Activated CD8-positive, alpha-beta memory T cell treated with anti-CD3 and anti-CD28 coated beads for 4 hours (primary cell): ENCODE data around the gene HNRNPC.
"Not testable (repeated sequence)": the region's sequence is repeated elsewhere in the genome, so short reads cannot be mapped to it uniquely, and the experiment has no call there.

Source experiments
- DNase-seq, 2 donors: peaks; one replicate each; pipeline ENCODE4 v3.0.0-alpha.2; 2020; ENCODE audit warnings: low read depth in 2 of 2

Gene HNRNPC

GRCh38 chr14:21269252-21270046 lies at the start of gene HNRNPC:
Gene HNRNPC (minus strand): TSS chr14:21269442. CDS start chr14:21234193, 35,249 bp downstream.
- DNase-seq: peak; percentile 100

DNA sequence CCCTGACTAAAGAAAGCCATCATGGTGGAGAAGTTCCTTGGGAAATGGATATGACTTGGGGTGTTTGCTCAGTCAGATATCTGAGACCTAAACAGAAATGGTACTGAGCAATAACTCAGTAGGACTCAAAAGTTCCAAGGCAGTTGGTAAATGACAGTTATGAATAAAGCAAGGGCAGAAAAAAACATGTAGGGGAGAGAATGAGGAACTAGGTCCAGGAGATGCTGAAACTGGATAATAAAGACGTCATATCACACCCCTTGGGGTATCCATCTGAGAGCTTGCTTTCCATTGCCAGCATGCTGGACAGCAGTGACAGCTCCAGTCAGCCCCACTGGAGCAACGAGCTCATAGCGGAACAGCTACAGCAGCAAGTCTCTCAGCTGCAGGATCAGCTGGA lies 48.2 kb upstream of the HNRNPC start:
- DNase-seq: no peak

DNA sequence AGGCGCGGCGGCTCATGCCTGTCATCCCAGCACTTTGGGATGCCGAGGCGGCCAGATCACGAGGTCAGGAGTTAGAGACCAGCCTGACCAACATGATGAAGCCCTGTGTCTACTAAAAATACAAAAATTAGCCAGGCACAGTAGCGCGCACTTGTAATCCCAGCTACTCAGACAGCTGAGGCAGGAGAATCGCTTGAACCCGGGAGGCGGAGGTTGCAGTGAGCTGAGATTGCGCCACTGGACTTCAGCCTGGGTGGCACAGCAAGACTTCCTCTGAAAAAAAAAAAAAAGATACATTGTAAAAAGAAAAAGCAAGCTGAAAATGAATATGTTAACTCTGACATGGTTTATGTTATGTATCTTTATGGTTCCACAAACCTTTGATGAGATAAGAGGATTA lies 44.3 kb upstream of the HNRNPC start:
- no peak for DNase-seq

GRCh38 chr14:21311614-21312013 lies 42.4 kb upstream of the HNRNPC start:
- DNase-seq: no peak

- DNase-seq: no peak
These were observed 40.7 kb upstream of the HNRNPC start for GRCh38 chr14:21309956-21310355.

- DNase-seq: no peak
These were observed 40.0 kb upstream of the HNRNPC start for GRCh38 chr14:21309238-21309636.

DNA sequence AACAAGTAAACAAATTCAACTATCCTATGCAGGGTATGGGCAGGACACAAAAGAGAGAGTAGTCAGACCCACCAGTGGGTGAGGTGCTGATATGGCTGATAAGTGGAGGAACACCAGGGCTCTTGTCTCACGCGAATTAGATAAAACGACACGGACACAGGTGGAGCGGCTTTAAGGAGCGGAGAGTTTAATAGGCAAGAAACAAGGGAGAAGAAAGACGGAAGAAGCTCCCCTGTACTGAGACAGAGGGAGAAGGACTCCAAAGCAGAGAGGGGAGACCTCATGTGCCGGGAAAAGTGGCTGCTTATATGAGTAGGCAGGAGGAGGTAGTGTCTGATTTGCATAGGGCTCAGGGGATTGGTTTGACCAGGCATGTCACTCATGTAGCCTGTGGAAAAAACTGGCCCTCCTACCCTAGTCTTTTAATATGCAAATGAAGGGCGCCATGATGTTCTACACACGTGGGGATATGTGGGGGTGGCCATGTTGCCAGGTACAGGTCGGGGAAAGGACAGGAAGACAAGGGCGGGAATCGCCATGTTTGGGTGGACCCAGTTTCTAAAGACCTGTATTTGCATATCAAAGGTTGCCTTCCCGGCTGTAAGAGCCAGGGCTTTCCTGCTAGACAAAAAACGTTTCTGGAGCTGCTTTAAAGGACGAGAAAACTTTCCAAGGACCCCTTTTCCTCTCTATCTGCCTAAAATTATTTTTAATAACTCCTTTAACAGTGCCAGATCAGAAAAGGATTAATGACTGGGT lies 39.4 kb upstream of the HNRNPC start:
- peak; percentile 57 to 67 for DNase-seq

- DNase-seq: no peak
These were observed 38.9 kb upstream of the HNRNPC start for GRCh38 chr14:21308132-21308478.

- DNase-seq: no peak
These were observed 38.4 kb upstream of the HNRNPC start for GRCh38 chr14:21307637-21308036.

DNA sequence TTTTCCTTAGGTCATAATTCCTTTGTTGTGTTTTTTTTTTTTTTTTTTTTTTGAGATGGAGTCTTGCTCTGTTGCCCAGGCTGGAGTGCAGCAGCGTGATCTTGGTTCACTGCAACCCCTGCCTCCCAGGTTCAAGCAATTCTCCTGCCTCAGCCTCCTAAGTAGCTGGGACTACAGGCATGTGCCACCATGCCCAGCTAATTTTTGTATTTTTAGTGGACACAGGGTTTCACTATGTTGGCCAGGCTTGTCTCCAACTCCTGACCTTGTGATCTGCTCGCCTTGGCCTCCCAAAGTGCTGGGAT lies 33.5 kb upstream of the HNRNPC start:
- DNase-seq: not testable (repeated sequence)

DNA sequence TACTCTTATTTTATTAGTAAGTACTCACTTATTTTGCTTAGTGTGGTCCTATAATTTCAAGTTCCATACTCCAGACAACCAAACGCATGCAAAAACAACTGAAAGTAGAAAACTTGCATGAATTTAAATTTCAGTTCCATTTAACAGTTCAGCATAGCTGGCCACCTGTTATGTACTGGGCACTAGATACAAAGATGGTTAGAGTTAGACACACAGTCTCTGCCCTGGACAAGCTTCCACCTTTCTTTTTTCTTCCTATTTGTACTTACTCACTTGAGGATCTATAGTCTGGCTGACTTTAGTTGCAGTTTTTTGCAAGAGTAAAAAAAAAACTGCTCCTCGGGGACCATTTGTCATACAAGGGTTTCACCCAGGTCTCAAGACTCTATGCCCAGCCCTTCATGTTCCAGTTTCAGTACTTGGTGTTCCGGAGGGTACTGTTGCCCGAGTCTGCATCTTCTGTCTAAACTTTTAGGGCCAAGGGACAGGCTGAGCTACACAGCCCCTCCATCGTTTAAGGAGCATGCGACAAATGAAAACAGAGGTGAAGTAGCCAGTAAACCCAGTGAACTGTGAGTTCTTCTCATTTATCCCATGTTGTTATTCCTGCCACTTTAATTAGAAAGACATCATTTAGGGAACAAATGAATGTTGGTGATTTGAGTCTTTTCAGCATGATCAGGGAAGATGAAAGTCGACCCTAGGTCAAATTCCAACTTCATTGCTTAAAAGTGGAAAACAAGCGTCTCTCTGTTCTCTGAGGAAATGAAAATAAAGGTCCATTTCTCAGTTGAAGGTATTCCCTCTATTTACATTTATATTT lies 33.0 kb upstream of the HNRNPC start:
- no peak for DNase-seq

DNA sequence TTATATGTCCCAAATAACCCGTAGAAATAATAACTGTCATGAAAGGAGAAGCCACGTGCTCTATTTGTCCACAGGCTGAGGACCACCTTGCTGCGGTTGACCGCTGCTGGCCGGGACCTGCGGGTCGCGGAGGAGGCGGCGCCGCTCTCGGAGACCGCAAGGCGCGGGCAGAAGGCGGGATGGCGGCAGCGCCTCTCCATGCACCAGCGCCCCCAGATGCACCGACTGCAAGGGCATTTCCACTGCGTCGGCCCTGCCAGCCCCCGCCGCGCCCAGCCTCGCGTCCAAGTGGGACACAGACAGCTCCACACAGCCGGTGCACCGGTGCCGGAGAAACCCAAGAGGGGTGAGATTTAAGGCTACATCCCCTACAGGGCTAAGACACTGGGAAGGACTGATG lies 31.6 kb upstream of the HNRNPC start:
- DNase-seq: no peak

GRCh38 chr14:21299562-21300130 lies 30.4 kb upstream of the HNRNPC start:
- no peak for DNase-seq

- DNase-seq: no peak
These were observed 29.1 kb upstream of the HNRNPC start for GRCh38 chr14:21298358-21298757.

GRCh38 chr14:21294026-21294425 lies 24.8 kb upstream of the HNRNPC start:
- DNase-seq: not testable (repeated sequence)

GRCh38 chr14:21287168-21287567 lies 17.9 kb upstream of the HNRNPC start:
- no peak for DNase-seq

DNA sequence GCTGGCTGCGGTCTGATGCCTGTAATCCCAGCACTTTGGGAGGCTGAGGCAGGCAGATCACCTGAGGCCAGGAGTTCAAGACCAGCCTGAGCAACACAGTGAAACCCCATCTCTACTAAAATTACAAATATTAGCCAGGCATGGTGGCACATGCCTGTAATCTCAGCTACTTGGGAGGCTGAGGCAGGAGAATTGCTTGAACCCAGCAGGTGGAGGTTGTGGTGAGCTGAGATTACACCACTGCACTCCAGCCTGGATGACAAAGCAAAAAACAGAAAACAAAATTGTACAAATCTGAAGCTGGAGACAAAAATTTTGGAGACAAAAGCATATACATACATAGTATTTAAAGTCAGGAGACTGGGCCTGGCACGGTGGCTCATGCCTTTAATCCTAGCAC lies 17.3 kb upstream of the HNRNPC start:
- DNase-seq: not testable (repeated sequence)

DNA sequence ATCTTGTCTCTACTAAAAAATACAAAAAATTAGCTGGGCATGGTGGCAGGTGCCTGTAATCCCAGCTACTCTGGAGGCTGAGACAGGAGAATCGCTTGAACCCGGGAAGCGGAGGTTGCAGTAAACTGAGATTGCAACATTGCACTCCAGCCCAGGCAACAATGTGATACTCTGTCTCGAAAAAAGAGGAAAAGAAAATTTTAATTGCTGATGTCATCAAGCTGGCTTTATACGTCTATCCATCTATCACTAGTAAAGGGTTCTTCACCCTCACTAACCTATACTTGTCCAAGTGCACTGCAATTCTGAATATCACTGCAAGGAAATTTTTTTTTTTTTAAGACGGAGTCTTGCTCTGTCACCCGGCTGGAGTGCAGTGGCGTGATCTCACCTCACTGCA lies 12.7 kb upstream of the HNRNPC start:
- not testable (repeated sequence) for DNase-seq

GRCh38 chr14:21279783-21280182 lies 10.5 kb upstream of the HNRNPC start, which contains the start of gene RPGRIP1:
Gene RPGRIP1 (plus strand): TSS chr14:21280083. CDS start chr14:21287977, 7,894 bp downstream.
- DNase-seq: no peak

DNA sequence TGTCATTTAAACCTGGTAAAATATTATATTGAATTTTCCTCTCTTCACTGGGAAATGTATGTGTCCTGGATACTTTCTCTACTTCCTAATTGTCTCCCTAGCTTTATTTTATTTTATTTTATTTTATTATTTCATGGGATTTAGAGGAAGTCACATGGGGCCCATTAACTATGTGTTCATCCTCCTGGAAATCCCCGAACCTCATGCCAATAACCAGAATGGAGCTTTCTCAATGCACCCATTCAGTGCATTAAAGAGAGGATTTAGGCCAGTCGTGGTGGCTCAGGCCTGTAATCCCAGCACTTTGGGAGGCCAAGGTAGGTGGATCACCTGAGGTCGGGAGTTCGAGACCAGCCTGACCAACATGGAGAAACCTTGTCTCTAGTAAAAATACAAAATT lies 9.4 kb upstream of the HNRNPC start:
- DNase-seq: no peak

- no peak for DNase-seq
These were observed 6.1 kb upstream of the HNRNPC start for GRCh38 chr14:21275261-21275858.

- DNase-seq: not testable (repeated sequence)
These were observed 3.4 kb upstream of the HNRNPC start for GRCh38 chr14:21272661-21273060.
